ENCODE results near the gene POU2AF1. TPM values are rescaled to one million over a fixed set of nuclear protein-coding genes. Genes with fewer than 3 reads are reported as not detected.
A peak's percentile ranks its signal among the peaks of the same experiment; 100 is the strongest.

POU2AF1 gene
- total RNA-seq, 1 experiment from 2014 or later: not detected

DNA sequence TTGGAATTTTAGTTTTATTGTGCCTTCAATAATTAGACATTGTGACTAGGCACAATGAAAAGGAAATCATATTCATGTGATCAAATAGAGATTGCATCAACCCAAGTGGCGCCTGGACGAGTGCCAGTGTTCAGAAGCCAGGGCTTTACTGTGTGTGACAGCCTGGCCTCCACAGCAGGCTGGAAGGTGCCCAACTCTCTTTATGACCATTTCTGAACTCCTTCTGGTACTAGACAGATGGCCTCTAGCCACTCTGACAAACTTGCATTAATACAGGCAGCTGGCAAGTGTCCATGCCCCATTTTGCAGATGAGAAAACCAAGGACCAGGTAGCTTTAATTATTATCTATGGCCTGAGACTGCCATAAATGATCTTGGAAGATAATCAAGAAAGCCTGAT, 8.3 kb upstream of the POU2AF1 start:
- peak; percentile 38 for DNase-seq (ENCODE audit: low read depth)

DNA sequence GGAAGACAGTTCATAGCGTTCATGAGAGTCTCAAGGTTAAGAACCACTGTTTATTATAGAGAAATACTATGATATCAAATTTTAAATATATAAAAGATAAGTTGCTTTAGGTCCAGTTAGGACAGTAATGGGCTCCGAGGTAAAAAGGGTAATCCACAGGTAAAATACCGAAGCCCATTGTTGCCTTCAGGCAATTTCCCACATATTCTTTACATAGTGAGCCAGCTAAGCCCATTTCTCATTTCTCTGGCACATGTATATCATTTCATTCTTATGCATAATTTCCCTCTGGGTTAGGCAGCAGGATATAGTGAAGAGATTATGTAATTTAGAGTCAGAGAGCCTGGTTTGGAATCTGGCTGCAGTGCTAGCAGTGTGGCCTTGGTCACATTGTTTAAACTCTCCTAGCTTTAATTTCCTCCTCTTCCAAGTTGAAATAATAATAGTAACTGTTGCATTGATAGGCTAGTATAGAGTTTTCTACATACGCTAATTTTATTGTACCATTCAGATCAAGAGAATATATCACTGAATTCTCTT, 7.6 kb upstream of the POU2AF1 start:
- no peak for DNase-seq (ENCODE audit: low read depth)

DNA sequence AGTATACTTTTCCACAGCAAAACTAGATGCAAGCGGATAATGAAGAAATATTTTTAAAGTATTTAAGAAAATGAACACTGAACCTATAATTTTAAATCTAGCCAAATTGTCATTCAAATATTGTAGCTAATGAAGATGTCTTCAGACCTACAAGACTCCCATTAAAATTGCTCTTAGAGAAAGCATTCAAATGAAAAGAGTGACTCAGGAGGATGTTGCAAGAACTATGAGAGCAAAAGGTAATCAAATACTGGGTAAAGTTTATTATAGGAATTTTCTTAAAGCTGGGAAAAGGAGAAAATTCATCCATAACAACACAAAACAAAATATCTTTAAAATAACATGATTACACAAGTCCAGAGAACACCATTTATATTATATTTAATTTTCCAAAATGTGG, 5.4 kb upstream of the POU2AF1 start:
- DNase-seq (ENCODE audit: low read depth): no peak

DNA sequence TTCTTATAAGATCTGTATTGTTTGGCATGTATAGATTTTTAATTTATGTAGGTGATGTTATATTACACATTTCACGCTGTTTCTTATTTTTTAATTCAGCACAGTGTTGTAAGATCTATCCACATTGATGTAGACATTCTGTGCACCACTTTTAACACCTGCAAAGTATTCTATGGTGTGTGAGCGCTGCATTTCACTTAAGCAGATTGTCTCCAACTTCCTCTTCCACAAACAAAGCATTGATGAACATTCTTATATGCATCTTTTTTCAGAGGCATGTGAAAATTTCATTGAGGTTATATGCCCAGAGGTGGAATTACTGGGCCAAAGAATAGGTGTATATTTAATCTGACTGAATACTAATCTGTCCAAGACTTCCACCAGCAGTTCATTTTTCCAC, 3.4 kb upstream of the POU2AF1 start:
- no peak for DNase-seq (ENCODE audit: low read depth)

DNA sequence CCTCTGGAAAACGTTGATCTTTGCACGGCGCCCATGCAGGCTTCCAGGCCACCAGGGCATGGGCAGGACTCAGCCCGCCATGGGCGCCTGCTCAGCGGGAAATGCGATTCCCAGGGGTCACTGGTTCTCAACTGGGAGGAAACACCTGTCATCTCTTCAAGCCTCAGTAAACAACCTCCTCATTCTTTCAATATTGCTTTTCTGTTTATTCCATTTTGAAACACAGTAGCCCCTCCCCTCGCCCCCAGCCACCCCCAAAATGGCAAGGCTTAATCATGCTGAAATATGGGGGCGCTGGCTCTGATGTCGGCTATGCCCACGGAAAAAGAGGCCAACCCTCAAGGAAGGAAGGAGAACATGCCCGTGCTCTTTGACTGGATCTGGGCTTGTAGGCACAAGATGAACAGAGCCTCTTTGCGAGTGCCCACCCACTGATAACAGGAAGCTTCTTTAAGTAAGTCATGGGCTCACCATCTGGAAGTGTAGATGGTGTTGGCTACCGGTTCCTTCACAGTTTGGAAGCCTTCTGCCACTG, 594 bp upstream of the POU2AF1 start:
- no peak for DNase-seq (ENCODE audit: low read depth)

DNA sequence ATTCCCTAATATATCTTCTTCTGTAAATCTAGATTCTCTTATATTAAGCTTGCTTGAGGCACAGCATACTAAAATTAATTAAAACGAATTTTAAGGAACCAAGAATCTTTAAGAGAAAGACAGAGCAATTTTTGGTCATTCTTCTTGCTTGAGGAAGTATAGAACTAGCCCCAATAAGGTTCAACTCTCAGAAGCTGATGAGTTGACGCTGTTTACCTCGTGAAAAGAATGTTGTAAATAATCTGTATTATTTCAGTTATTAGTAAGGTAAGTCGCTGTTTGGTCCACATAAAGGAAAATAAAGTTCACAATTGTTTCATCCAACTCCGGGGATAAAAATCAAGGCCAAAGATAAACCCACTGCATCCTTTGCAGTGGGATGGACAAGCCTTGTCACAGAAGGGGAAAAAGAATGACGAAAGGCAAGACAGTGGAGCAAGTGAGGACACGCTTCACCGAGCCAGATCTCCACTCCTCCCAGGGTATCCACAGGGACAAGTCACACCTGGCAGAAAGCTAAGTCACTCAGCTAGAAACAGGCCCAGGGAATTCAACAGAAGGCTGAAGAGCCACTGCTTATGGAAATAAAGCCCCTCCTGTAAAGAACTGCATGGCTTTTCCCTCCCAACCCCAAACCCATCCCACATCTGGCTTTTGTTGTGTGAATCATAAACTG, 752 bp downstream of the POU2AF1 start:
- no peak for DNase-seq (ENCODE audit: low read depth)

DNA sequence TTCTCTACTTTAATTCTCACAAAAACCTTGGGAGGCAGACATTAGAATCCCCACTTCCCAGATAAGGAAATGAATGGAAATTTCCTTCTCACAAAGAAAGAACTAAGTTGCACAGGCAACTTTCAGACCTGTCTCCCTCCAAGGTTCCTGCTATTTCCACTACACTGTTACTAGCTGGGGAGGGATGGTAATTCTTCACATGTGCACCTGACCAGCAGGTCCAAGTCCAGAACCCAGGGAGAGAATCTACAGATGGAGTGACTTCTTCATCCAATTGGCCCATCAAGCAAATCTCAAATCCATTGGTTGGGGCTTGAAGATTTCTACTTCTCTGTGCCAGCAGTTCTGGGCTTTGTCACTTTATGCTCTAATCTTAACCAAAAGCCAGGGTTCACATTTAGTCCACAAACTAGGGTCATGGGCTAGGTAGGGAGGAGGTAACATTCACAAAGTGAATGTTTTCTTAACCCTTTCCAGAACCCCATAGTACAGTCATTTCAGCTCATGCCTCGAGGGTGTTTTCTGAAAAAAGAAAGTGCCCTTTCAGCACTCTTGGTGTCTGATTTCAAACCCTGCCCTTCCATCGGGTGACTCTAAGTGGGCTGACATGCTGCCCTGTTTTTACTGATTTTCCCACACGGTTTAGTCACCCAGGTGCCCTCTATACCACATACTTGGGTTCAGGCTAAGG, 2.7 kb downstream of the POU2AF1 start:
- DNase-seq (ENCODE audit: low read depth): peak; percentile 59

DNA sequence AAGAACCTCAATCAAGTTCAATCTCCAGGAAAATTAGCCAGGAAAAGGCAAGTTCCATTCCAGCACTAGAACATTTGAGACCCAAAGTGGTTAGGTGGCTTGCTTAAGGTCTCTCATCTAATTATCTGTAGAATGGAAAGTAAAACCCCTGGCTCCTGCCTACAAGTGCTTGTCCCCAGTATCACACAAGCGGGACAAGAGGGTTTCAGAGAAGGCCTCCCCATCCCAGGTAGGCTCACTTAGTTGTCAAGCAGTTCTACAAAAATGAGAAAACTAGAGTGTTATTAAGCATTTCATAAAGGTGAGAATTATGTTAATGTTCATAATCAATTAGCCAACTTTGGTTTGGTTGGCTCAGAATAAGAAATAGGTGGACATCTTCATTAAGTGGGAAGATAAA, 5.5 kb downstream of the POU2AF1 start:
- DNase-seq (ENCODE audit: low read depth): no peak

DNA sequence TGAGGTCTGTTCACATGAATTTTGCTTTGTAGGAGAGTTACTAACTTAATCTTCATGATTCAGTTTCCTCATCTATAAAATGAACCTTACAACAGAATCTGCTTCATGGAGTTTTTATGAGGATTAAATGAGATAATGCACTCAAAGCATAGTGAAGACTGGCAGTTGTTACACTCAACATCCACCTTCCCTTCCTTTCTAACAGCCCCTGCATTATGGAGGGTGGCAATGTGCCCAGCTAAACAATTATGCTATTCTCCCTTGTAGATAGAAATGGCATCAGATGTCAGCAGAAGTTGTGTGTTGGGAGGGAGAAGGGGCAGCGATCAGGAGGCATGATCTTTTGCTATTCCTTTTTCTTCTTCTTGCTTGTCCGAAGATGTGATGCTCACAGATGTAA, 6.5 kb downstream of the POU2AF1 start:
- DNase-seq (ENCODE audit: low read depth): no peak

DNA sequence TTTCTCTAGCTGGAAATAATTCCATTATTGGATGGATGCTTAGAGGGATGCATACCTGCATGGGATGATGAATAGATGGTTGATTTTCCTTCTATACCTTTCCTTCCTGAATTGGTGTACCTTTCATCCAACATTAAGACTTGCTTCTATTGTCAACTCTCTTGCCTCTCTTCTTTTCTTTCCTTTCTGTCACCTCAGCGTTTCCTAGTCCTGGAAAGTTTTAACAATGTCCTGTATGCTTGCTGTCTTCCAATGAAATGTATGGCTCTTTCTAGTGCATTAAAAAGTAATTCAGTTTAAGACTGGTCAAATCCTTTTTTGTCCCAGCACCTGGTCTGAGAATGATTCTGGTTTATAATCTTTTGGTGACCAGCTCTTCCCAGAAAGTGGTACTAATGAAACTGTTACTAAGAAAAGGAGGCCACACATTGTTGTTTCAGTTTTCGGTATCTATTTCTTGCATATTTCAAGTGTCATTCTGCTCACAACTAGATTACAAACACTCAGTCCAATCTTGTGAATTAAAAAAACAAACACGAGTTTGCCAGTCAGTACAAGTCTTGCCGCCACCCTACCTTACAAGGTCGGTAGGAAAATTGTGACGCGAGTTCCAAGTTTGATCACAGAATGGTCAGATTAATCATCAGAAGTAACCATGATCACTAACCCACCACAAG, 8.0 kb downstream of the POU2AF1 start:
- no peak for DNase-seq (ENCODE audit: low read depth)

DNA sequence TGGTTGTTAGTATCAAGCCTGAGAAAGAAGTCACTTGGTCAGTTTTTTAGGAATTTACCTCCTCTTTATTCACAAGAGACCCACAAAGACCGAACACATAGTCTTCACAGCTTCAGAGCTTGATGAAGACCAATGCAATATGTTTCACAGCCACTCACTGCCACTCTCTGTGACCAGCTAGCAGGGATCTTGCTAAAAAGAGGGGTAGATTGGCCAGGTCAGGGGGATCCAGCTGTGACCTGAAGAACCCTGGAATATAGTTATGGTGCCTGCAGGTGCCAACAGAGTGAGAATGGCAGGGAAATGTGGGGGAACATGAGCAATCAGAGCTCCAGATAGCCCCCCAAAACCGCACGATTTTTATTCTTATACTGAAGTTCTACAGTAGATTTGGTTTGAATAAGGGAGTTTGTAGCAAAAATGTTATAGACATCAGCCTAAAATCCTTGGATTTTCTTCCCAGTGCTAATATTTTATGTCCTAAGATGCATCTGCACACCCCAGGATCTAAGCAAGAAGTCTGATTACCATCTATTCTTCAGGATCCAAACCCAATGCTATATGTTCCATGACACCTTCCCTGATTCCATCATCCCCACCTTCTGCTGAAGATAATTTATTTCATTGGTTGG, 8.7 kb downstream of the POU2AF1 start:
- DNase-seq (ENCODE audit: low read depth): no peak

DNA sequence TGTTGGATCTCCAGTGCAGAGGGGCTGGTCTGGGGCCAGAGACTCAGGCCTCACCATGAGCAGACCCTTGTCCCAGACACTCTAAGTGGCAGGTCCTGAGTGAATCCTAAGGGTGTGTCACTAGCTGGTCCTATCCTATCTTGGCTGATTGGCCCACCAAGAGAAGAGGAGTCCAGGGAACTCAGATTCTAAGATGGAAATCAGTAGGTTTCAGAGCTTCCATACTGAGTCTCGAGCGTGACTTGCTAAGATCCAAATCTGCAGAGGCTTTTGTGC, 10.9 kb downstream of the POU2AF1 start:
- no peak for DNase-seq (ENCODE audit: low read depth)

DNA sequence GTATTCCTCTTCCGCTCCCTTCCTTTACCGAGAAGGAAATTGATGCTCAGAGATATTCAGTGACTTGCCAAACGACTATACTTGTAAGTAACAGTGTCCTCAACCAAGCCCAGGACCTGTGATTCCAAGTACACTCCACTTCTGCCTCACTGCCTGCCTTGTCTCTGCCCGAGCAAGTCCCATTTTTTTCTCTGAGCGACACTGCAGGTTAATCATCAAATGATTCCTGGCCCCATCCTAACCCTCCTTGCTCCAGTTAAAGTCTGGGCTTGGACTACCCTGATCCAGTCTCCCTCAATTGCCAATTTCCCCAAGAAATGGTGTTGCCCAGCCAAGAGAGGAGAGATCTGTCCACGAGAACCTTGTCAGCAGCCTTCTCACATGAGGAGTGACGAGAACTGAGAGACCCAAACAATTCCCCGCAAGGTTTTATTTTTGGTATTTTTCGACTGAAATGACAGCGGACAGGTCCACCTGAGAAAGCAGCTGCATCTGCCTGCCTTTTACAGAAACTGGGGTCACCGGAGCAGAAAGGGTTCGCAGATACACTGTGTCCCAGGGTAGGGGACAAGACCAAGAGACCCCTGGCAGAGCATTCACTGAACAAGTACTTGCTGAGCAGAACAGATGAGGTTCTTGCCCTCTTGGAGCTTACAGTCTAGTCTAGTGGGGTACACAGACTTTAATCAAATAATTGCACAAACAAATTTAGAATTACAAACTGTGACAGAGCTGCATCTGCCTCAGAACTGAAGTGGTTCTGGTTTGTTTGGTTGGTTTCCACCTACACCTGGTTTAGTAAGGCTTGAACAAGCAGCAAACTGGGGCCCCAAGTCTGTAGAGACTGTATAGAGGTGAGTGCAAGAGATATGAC, 11.4 kb downstream of the POU2AF1 start:
- DNase-seq (ENCODE audit: low read depth): no peak

DNA sequence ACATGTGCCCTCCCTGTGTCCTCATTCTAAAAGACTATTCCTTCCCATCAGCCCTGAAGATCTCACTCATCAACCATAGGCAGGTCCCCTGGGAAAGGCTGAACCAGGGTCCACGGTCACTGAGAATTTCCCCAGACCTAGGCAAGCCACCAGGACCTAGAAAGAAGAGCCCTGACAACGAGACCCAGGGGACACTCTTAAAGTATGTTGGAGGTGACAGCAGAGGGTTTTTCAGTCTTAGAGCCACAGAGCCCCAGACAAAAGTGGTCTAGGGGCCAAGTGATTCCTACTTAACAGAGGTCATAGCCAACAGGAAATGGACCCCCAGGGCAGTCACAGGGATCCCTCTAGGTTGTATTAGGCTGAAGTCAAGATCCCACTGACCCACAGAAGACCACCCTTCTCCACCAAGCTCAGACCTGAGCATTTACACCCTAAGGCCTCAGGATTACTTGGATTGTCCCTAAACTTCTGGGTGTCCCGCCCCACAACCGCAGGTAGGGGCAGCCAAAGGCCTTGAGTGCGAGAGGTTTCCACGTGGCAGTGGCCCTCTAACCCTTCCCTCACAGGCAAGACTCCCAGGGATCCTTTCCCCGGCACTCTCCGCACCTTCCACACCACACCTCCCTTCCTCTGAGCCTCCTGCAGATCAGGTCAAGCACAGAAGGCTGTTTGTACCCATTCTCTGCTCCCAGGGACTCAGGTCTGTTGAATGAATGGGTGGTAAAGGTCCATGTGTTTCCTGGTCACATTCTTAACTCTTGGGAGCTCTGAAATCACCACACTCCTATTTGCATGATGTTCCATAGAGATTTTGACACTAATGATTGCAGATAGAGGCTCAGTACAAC, 12.3 kb downstream of the POU2AF1 start:
- DNase-seq (ENCODE audit: low read depth): no peak

DNA sequence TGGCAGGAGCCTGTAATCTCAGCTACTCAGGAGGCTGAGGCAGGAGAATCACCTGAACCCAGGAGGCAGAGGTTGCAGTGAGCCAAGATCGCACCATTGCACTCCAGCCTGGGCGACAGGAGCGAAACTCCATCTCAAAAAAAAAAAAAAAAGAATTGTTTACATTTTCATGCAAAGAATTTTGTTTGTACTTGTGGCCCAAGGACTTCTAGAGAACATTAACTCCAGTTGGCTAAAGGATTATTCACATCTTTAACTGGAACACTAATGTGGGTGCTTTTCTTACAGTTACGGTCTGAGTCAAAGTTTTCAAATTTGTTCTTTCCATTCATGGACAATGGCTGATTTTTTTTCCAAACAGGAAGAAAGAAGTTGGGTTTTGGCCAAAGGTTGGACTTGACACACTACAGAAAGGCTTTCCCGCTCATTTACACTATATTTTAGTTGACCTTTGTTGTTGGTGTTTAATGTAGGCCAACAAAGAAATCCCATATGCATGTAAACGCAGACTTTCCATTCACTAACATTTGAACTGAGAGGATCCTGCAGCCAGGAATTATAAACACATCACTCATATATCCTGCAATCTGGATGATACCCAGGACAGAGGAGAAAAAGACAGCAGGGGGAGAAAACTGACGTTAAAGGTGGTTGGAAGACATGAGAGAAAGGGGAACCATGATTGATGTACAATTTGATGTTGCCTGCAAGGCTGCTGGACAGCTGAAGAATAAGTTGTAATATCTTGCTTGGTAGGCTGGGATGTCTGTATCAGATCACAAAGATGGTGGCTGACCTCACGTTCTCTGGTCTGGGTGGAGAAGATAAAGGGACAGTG, 13.1 kb downstream of the POU2AF1 start:
- no peak for DNase-seq (ENCODE audit: low read depth)

DNA sequence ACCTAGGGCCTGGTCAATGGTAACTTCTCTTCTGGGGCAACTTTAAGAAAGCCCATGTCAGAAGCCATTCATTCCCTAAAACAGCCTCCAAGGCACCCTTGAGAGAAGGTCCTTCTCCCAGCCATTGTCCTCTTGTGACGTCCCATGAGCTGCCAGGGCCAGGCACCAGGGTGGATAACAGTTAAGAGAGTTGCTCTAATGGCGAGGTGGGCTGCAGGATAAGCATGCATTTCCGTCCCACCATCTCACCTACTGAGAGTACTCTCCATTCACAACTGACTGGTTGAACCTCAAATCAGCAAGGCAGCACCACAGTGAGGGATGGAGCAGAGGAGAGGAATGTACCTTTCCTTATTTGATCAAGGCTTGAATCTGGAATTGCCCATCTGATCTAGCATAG, 14.6 kb downstream of the POU2AF1 start:
- DNase-seq (ENCODE audit: low read depth): no peak

DNA sequence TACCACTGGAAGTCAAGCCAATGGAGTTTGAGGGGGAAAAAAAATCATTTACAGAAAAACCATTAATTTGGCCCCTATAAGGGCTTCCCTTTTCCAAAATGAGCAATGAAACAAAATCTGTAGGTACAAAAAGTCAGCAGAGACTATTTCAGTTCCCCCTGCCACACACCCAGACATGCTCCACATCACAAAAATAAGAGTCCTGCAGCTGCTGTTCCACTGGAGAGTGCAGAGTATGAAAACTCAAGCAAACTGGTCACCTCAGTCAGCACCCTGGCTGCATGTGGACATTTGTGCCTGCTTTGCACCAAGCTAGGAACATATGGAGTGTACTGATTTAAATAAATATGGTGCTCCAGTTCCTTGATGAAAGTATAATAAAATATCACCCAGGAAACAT, 15.1 kb downstream of the POU2AF1 start:
- no peak for DNase-seq (ENCODE audit: low read depth)

DNA sequence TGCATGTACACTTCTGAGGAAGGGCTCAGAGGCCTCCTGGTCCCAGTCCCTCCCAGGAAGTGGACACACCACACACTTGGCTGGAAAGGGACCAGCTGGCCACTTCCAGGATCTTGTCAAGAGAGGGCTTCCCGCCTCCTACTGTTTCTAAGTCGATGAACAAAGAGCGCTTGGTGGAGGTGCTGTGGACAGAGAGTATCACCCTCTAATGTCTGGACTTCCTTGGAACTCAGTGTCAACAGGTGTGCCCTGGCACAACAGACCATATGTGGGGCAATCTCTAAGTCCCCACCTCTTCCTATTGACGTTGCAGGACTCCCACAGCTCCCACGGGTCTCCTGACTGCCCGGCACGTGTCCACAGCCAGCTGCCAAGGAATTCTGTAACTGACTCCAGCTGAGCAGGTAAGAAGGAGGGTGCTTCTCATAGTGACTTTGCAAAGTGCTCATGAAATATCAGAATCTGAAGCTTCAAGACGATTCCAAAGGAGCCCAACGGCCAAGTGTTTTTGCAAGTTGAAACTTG, 16.1 kb downstream of the POU2AF1 start:
- no peak for DNase-seq (ENCODE audit: low read depth)

DNA sequence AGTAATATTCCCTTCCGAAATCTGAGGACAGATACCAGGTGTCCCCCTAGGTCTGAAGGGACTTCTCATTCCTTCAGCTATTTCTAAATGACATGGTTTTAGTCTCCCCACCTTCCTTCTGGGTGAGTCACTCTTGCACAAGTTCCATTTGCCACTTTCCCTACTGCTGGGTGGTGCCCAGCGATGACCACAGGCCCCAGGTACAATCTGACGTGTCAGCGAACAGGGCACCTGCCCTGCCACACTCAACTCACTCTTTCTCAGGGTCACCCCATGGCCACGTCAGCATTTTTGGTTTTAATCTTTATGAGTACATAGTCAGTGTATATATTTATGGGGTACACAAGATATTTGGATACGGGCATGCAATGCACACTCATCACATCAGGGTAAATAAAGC, 17.2 kb downstream of the POU2AF1 start:
- peak; percentile 21 for DNase-seq (ENCODE audit: low read depth)

All from M059J (cell line).